ENCODE data around the gene RPL15. TPM values are rescaled to one million over a fixed set of nuclear protein-coding genes. Genes with fewer than 3 reads are reported as not detected.

The RPL15 gene
- total RNA-seq, 1 donor from 2014 or later, result 532 TPM

GRCh38 chr3:23956701-23957100 lies 39.8 kb downstream of the RPL15 start:
- DNase-seq (ENCODE audit: low spot score) (no peak), ATAC-seq (no peak)

- ATAC-seq, result no peak
- no peak for DNase-seq (ENCODE audit: low spot score)
Observed at GRCh38 chr3:23959135-23959900, 42.4 kb downstream of the RPL15 start.

GRCh38 chr3:23960649-23961048 lies 43.7 kb downstream of the RPL15 start:
- DNase-seq (ENCODE audit: low spot score) (no peak), ATAC-seq (no peak)

GRCh38 chr3:23961066-23961465 lies 44.1 kb downstream of the RPL15 start:
- DNase-seq (ENCODE audit: low spot score) (no peak), ATAC-seq (no peak)

GRCh38 chr3:23961913-23962312 lies 45.0 kb downstream of the RPL15 start:
- DNase-seq (ENCODE audit: low spot score) (no peak), ATAC-seq (no peak)

- ATAC-seq (no peak), DNase-seq (ENCODE audit: low spot score) (no peak)
Observed at GRCh38 chr3:23964537-23965235, 47.8 kb downstream of the RPL15 start.

GRCh38 chr3:23966328-23966727 lies 49.4 kb downstream of the RPL15 start:
- DNase-seq (ENCODE audit: low spot score) (no peak), ATAC-seq (no peak)

GRCh38 chr3:23968463-23969184 lies 51.7 kb downstream of the RPL15 start:
- ATAC-seq (no peak), DNase-seq (ENCODE audit: low spot score) (no peak)

GRCh38 chr3:23969393-23969792 lies 52.5 kb downstream of the RPL15 start:
- ATAC-seq (no peak), DNase-seq (ENCODE audit: low spot score) (no peak)

Other genes starting within 250 kb of the RPL15 start
- 17.5 TPM for gene UBE2E1, start 111.2 kb upstream of the RPL15 start, total RNA-seq
- gene NKIRAS1, start 142 bp upstream of the RPL15 start, total RNA-seq, result 7.2 TPM
- gene NR1D2, start 28.2 kb downstream of the RPL15 start, total RNA-seq, result 20.1 TPM